GM12878 (cell line): Measurements from ENCODE around the gene MYO7B. TPM values are rescaled to one million over a fixed set of nuclear protein-coding genes. Genes with fewer than 3 reads are reported as not detected.

Source experiments
- ATAC-seq: fragments of 200-7000 bp; cut with Tn5 transposase; 3 replicates; pipeline ENCODE4 v1.9.1; 2020; ENCODE audit warnings: mild to moderate bottlenecking, moderate library complexity
- BruUV-seq: library from RNA; stranded (reverse); fragments of 400-500 nt; replicated peaks from 2 replicates; lab custom pipeline; 2021; lab: Mats Ljungman, UMichigan
- CTCF ChIA-PET: fragments of 300-600 bp; sonication (Branson Sonifier 250); formaldehyde crosslinking; extraction: SDS; loops from one replicate; lab custom pipeline; 2021; ENCODE audit warnings: inconsistent platforms; lab: Yijun Ruan, JAX
- POLR2A ChIA-PET: fragments of 350-600 bp; formaldehyde crosslinking; extraction: SDS; loops from one replicate; lab custom pipeline; 2021; ENCODE audit warnings: inconsistent platforms; lab: Charles Lee
- RAD21 ChIA-PET: fragments of 300-600 bp; sonication (Branson Sonifier 250); formaldehyde crosslinking; loops from one replicate; lab custom pipeline; 2023; ENCODE audit warnings: antibody characterized with exemption; ENCODE audit not compliant: unreplicated experiment; lab: Charles Lee
- SMC1A ChIA-PET: fragments of 300-600 bp; sonication (Branson Sonifier 250); formaldehyde crosslinking; loops from one replicate; lab custom pipeline; 2023; ENCODE audit not compliant: unreplicated experiment, uncharacterized antibody; lab: Charles Lee
- DNase-seq: peaks from one replicate; pipeline ENCODE4 v3.0.0-alpha.2; 2011; ENCODE audit warnings: low read depth, low spot score
- FAIRE-seq: peaks from 3 replicates; lab custom pipeline; 2011; peaks lifted over from hg19 to GRCh38; lab: Jason Lieb, UNC
- H2AFZ ChIP-seq: 2 replicates; pipeline ENCODE4 v1.6.0; 2011; ENCODE audit warnings: low read depth, low read length, control low read depth; ENCODE audit not compliant: control insufficient read depth
- H3K27ac ChIP-seq: 2 replicates; pipeline ENCODE4 v1.5.1; 2011; ENCODE audit warnings: control low read depth; ENCODE audit not compliant: control insufficient read depth, insufficient read depth
- H3K27me3 ChIP-seq, 2 experiments: replicated peaks in 1 of 2; 2 replicates each; pipeline versions ENCODE4 v1.6.0 to v1.6.1; 2011; ENCODE audit warnings: low read length in 1 of 2; ENCODE audit not compliant: control insufficient read depth in 2 of 2, insufficient read depth in 2 of 2
- H3K36me3 ChIP-seq, 2 experiments: 2 replicates each; pipeline ENCODE4 v1.5.1; 2011; ENCODE audit warnings: low read length in 1 of 2; ENCODE audit not compliant: control insufficient read depth in 2 of 2, insufficient read depth in 2 of 2
- H3K4me1 ChIP-seq: 2 replicates; pipeline ENCODE4 v1.6.1; 2011; ENCODE audit warnings: mild to moderate bottlenecking, low read length, moderate library complexity, mixed read lengths; ENCODE audit not compliant: control insufficient read depth, insufficient read depth
- H3K4me2 ChIP-seq: 2 replicates; pipeline ENCODE4 v1.6.0; 2011; ENCODE audit warnings: control low read depth; ENCODE audit not compliant: control insufficient read depth, insufficient read depth
- H3K4me3 ChIP-seq: fragments of 200-600 bp; sonication (generic); 2 replicates; pipeline ENCODE4 v1.5.1; 2016
- H3K79me2 ChIP-seq: 2 replicates; pipeline ENCODE4 v1.6.0; 2011; ENCODE audit warnings: low read length; ENCODE audit not compliant: control insufficient read depth, insufficient read depth
- H3K9ac ChIP-seq: 2 replicates; pipeline ENCODE4 v1.8.0; 2011; ENCODE audit warnings: low read length, control low read depth, mixed read lengths; ENCODE audit not compliant: control insufficient read depth, insufficient read depth
- H3K9me3 ChIP-seq: replicated peaks from 3 replicates; pipeline ENCODE4 v1.5.1; 2011; ENCODE audit warnings: mild to moderate bottlenecking, low read length; ENCODE audit not compliant: control insufficient read depth, insufficient read depth
- H4K20me1 ChIP-seq: 2 replicates; pipeline ENCODE4 v1.6.0; 2011; ENCODE audit not compliant: control insufficient read depth, insufficient read depth
- CHD1 ChIP-seq: IDR thresholded peaks from 2 replicates; pipeline ENCODE4 v1.6.1; 2012; ENCODE audit warnings: low read depth, low read length, improper control_type of control experiment
- FOXM1 ChIP-seq: IDR thresholded peaks from 2 replicates; pipeline ENCODE4 v1.6.1; 2012; ENCODE audit warnings: low read depth, mild to moderate bottlenecking, inconsistent platforms, low read length, moderate library complexity
- LARP7 ChIP-seq: fragments of 450-650 bp; IDR thresholded peaks from 2 replicates; pipeline ENCODE4 v1.6.1; 2017; ENCODE audit warnings: mild to moderate bottlenecking
- MAX ChIP-seq: IDR thresholded peaks from 2 replicates; pipeline ENCODE4 v1.6.1; 2012; ENCODE audit warnings: low read depth, low read length, improper control_type of control experiment
- NFYA ChIP-seq: IDR thresholded peaks from 2 replicates; pipeline ENCODE4 v1.6.1; 2011; ENCODE audit warnings: low read depth, mild to moderate bottlenecking, low read length, improper control_type of control experiment, borderline replicate concordance
- NRF1 ChIP-seq: conservative IDR thresholded peaks from 2 replicates; pipeline ENCODE4 v1.6.1; 2011; ENCODE audit warnings: mild to moderate bottlenecking, low read depth, low read length, improper control_type of control experiment
- ZBTB33 ChIP-seq: fragments of 450-650 bp; IDR thresholded peaks from 2 replicates; pipeline ENCODE4 v1.6.1; 2017; ENCODE audit warnings: mild to moderate bottlenecking
- WGBS: methylation state at CpG from one replicate; pipeline ENCODE4 v1.1.6; 2016; ENCODE audit warnings: low lambda C conversion rate; ENCODE audit not compliant: insufficient replicate concordance, insufficient coverage; ENCODE audit errors: missing lambda C conversion rate; 5-methylcytosine and 5-hydroxymethylcytosine counted together
- in situ Hi-C: fragments of 300-500 bp; cut with MboI; formaldehyde crosslinking; loops from 9 replicates; pipeline ENCODE4 v1.14.3; 2018; ENCODE audit warnings: mixed read lengths
- intact Hi-C: fragments of 100-400 bp; cut with micrococcal nuclease; formaldehyde crosslinking; loops from one replicate; pipeline ENCODE4 v1.14.2; 2022; ENCODE audit not compliant: unreplicated experiment
- polyA plus RNA-seq, 11 experiments: library from polyadenylated mRNA; depleted of rRNA in 4 of 11; unstranded in 6 of 11; stranded (reverse) in 5 of 11; fragments of >200 nt; fragmentation: Nextera tagmentation in 4 of 11; fragmentation: Illumina TruSeq in 1 of 11; extraction: Ambion mirVana in 4 of 11; extraction: Trizol in 1 of 11; gene quantifications; 1 replicate in 1 of 11; 2 replicates in 10 of 11; pipeline versions ENCODE4 v1.2.1 to v1.2.3, GENCODE V29; 2011 to 2016; ENCODE audit warnings: inconsistent platforms in 2 of 11, missing spikeins in 2 of 11, low read depth in 1 of 11
- total RNA-seq, 4 experiments: library from RNA; depleted of rRNA in 3 of 4; stranded (reverse); fragments of >200 nt in 3 of 4; fragmentation: Illumina TruSeq in 1 of 4; extraction: Trizol in 1 of 4; gene quantifications; 2 replicates each; pipeline versions ENCODE4 v1.2.1 to v1.2.3, GENCODE V29; 2013 to 2021

Gene MYO7B
- total and polyA plus RNA-seq, 10 of the 15 experiments (the other 5 are each of a cell fraction or from before 2014, with no cell fraction given), result 0.08 to 4.8 (median 1.2) TPM

- POLR2A ChIA-PET, result no interaction called here
- Histone ChIP-seq H3K4me2 (no peak overlapping the region), H3K27ac (no peak overlapping the region), H3K4me1 (no peaks in the 10 kb centered on the region), H4K20me1 (no peaks in the 10 kb centered on the region), H3K9me3 (no peaks in the 10 kb centered on the region), H3K27me3 (peaks cover 3 to 6% of the 10 kb centered on the region in 2 experiments), H3K79me2 (no peaks in the 10 kb centered on the region), H3K36me3 (no peaks in the 10 kb centered on the region), H3K4me3 (no peak overlapping the region), H3K9ac (no peak overlapping the region), H2AFZ (no peak overlapping the region)
- TF ChIP-seq FOXM1, result no peak
- no peak for TF ChIP-seq ZBTB33
- TF ChIP-seq LARP7, result no peak
- TF ChIP-seq NRF1, result no peak
- TF ChIP-seq CHD1, result no peak
- TF ChIP-seq NFYA, result no peak
- no peak for TF ChIP-seq MAX
- intact Hi-C loops, result no loop called here
- RAD21 ChIA-PET, result no interaction called here
- no TSS peak for BruUV-seq
- in situ Hi-C loops, result no loop called here
- no peak for ATAC-seq
- no peak for FAIRE-seq
- WGBS, result 51% methylated on average over 20 of the region's 20 CpGs
- CTCF ChIA-PET, result no interaction called here
- DNase-seq, result no peak
- SMC1A ChIA-PET, result no interaction called here
Observed at GRCh38 chr2:127658641-127659407, 123.3 kb downstream of the MYO7B start.
